Lower leg skin (tissue), 3 donors: ENCODE measurements around the gene KLHDC7A.

Experiments
- CTCF ChIP-seq, 3 donors: fragments of 450-650 bp; IDR thresholded peaks; one replicate each; pipeline ENCODE4 v1.5.1; 2016; ENCODE audit warnings: antibody characterized with exemption in 3 of 3, mild to moderate bottlenecking in 3 of 3, moderate library complexity in 2 of 3
- POLR2A ChIP-seq, 2 donors: fragments of 450-650 bp; IDR thresholded peaks; one replicate each; pipeline ENCODE4 v1.6.1; 2016 to 2017; ENCODE audit warnings: antibody characterized with exemption in 2 of 2, mild to moderate bottlenecking in 1 of 2, moderate library complexity in 1 of 2

DNA sequence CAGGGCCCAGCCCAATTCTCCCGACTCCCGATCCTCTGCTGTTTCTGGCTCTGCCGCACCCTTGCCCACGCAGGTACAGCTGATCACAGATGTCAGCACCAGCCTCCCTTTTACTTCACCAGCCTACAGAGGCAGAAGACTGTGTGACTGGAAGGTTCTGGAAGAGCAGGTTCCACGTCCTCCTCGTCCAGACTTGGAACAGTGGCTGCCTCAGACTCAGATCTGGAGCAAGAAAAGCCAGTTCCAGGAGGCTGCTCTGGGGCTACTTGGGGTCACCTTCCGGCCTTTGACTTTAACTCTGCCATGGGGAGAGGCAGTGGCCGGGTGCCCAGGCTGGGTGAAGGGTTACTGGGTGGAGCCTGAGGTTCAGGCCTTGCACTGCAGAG is 16.1 kb upstream of the KLHDC7A start:
- TF ChIP-seq CTCF (IDR thresholded peaks at IDR 0.05) (no peak), POLR2A (IDR thresholded peaks at IDR 0.05) (no peak)
